ENCODE data around the gene MAP1LC3B.
"Not testable (repeated sequence)": the region's sequence is repeated elsewhere in the genome, so short reads cannot be mapped to it uniquely, and the experiment has no call there.

Gene MAP1LC3B

DNA sequence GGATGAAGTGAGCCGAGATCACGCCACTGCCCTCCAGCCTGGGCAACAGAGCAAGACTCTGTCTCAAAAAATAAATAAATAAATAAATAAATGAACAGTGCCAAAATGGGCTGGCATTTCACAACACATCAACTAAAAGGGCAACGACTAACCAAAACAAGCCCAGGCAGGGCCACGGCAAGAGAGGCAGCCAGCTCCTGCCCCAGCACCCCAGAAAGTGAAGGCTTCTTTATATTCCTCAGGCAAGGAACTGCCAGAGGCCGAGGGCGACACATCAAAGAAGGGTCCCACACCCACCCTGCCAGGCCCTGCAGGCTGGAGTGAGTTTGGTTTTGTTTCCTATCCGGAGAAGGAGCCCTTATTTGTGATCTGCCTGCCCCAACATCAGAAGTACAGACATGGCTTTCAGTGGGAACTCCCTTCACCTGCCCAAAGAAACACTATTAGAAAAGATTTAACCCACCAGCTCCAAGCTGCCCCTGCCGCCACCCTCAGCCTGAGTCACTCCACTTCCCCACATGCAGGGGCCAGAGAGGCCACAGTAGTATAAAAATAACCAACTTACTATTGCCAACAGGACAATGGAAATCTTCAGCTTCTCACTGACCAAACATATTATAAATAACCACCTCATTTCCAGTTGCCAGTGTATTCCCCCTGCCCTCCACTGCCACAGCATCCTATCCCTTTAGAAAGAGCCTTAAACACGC, 16.6 kb upstream of the MAP1LC3B start:
- ChIA-PET POLR2A (interaction anchor here (0.6 to 1.3 kb wide), 2 partner anchors 8 to 26 kb away, joined by 3 read pairs; partner anchors contain the start of gene FBXO31), CTCF (no interaction called here)
- no peak overlapping the region for H3K4me3 ChIP-seq (ENCODE audit: low read depth, low read length)
- DNase-seq (ENCODE audit: low read depth, low spot score) = no peak
- TF ChIP-seq, protein P1, sequence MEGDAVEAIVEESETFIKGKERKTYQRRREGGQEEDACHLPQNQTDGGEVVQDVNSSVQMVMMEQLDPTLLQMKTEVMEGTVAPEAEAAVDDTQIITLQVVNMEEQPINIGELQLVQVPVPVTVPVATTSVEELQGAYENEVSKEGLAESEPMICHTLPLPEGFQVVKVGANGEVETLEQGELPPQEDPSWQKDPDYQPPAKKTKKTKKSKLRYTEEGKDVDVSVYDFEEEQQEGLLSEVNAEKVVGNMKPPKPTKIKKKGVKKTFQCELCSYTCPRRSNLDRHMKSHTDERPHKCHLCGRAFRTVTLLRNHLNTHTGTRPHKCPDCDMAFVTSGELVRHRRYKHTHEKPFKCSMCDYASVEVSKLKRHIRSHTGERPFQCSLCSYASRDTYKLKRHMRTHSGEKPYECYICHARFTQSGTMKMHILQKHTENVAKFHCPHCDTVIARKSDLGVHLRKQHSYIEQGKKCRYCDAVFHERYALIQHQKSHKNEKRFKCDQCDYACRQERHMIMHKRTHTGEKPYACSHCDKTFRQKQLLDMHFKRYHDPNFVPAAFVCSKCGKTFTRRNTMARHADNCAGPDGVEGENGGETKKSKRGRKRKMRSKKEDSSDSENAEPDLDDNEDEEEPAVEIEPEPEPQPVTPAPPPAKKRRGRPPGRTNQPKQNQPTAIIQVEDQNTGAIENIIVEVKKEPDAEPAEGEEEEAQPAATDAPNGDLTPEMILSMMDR (IDR thresholded peaks at IDR 0.05; ENCODE audit: insufficient read depth, low read length, missing control alignments) = no peak

DNA sequence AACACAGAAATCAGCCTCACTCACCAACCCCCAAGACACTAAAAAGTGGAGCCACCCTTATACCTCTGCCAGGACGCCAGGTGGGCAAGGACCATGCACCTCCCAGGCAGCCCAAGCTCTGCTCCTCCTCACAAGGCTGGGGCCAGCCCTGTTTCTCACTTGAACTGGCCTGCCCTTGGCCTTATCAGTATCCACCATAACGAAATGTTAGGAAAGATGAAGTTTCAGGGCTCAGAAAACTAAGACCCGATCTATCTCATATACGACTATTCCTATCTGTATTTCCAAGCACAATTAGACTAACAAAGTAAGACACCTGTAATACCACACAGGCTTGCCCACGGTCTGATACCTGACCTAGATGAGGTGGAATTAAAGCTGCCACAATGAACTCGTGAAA, 15.5 kb upstream of the MAP1LC3B start:
- CTCF ChIA-PET = no interaction called here
- TF ChIP-seq, protein P1 (IDR thresholded peaks at IDR 0.05; ENCODE audit: insufficient read depth, low read length, missing control alignments) = no peak
- no peak for DNase-seq (ENCODE audit: low read depth, low spot score)
- H3K4me3 ChIP-seq (ENCODE audit: low read depth, low read length) = no peak overlapping the region
- POLR2A ChIA-PET = no interaction called here

- H3K4me3 ChIP-seq (ENCODE audit: low read depth, low read length); POLR2A ChIA-PET; DNase-seq (ENCODE audit: low read depth, low spot score): not testable (repeated sequence)
- CTCF ChIA-PET = interaction anchor here (0.7 to 1.4 kb wide), 3 partner anchors 15 to 61 kb away, joined by 3 to 4 read pairs (median 3); no protein-coding TSS in a partner anchor
Observed at GRCh38 chr16:87379312-87379752, 12.8 kb upstream of the MAP1LC3B start.

GRCh38 chr16:87380403-87380802, 11.7 kb upstream of the MAP1LC3B start:
- ChIA-PET POLR2A (no interaction called here), CTCF (interaction anchor here (1.3 kb wide), 1 partner anchor 17 kb away, joined by 3 read pairs; no protein-coding TSS in a partner anchor)
- no peak overlapping the region for H3K4me3 ChIP-seq (ENCODE audit: low read depth, low read length)
- no peak for DNase-seq (ENCODE audit: low read depth, low spot score)
- TF ChIP-seq, protein P1 (IDR thresholded peaks at IDR 0.05; ENCODE audit: insufficient read depth, low read length, missing control alignments) = no peak

- H3K4me3 ChIP-seq (ENCODE audit: low read depth, low read length) = no peak overlapping the region
- POLR2A ChIA-PET = no interaction called here
- no peak for DNase-seq (ENCODE audit: low read depth, low spot score)
- CTCF ChIA-PET = no interaction called here
- TF ChIP-seq, protein P1 (IDR thresholded peaks at IDR 0.05; ENCODE audit: insufficient read depth, low read length, missing control alignments) = no peak
Observed at GRCh38 chr16:87380881-87381280, 11.3 kb upstream of the MAP1LC3B start.

GRCh38 chr16:87382023-87382785, 9.9 kb upstream of the MAP1LC3B start:
- TF ChIP-seq, protein P1 (IDR thresholded peaks at IDR 0.05; ENCODE audit: insufficient read depth, low read length, missing control alignments) = no peak
- ChIA-PET POLR2A (interaction anchor here (2.4 kb wide), 1 partner anchor 10 kb away, joined by 7 read pairs; the partner anchor contains the start of gene MAP1LC3B), CTCF (interaction anchor here (0.8 to 3.3 kb wide), 3 partner anchors 12 to 65 kb away, joined by 3 to 21 read pairs (median 3); partner anchors contain the start of gene C16orf95)
- DNase-seq (ENCODE audit: low read depth, low spot score) = no peak
- peak overlapping the region; percentile 78 for H3K4me3 ChIP-seq (ENCODE audit: low read depth, low read length)

Data from AG04449 (cell line).